GM10248 (cell line): ENCODE data around the gene VPS8.

Source experiments
- CTCF ChIA-PET: fragments of 300-600 bp; sonication (Branson Sonifier 250); formaldehyde crosslinking; extraction: SDS; loops from one replicate; lab custom pipeline; 2021; ENCODE audit warnings: antibody characterized with exemption; lab: Yijun Ruan, JAX
- POLR2A ChIA-PET: fragments of 350-650 bp; sonication (Branson Sonifier 250); formaldehyde crosslinking; extraction: SDS; loops from one replicate; lab custom pipeline; 2020; ENCODE audit warnings: antibody characterized with exemption; lab: Yijun Ruan, JAX
- DNase-seq: peaks from one replicate; pipeline ENCODE4 v3.0.0; 2012; ENCODE audit errors: extremely low spot score
- CTCF ChIP-seq: IDR thresholded peaks from 2 replicates; pipeline ENCODE4 v1.5.1; 2012; ENCODE audit warnings: mild to moderate bottlenecking, low read depth; ENCODE audit errors: extremely low read depth, missing control alignments, control extremely low read depth

The VPS8 gene

GRCh38 chr3:185081521-185081920, 269.6 kb downstream of the VPS8 start:
- ChIA-PET CTCF (no interaction called here), POLR2A (no interaction called here)
- TF ChIP-seq CTCF: no peak
- DNase-seq: no peak

- ChIA-PET POLR2A (no interaction called here), CTCF (no interaction called here)
- no peak for DNase-seq
- no peak for TF ChIP-seq CTCF
Measured at GRCh38 chr3:185082149-185082548, 270.2 kb downstream of the VPS8 start.

GRCh38 chr3:185082829-185083228, 270.9 kb downstream of the VPS8 start:
- TF ChIP-seq CTCF: no peak
- ChIA-PET POLR2A (no interaction called here), CTCF (no interaction called here)
- no peak for DNase-seq

- no peak for TF ChIP-seq CTCF
- ChIA-PET CTCF (interaction anchor here (0.9 to 1.6 kb wide), 2 partner anchors 12 to 224 kb away, joined by 4 read pairs; no protein-coding TSS in a partner anchor), POLR2A (no interaction called here)
- DNase-seq: no peak
Measured at GRCh38 chr3:185084402-185084801, 272.4 kb downstream of the VPS8 start.

- DNase-seq: no peak
- CTCF ChIA-PET: interaction anchor here (0.9 to 1.6 kb wide), 2 partner anchors 11 to 223 kb away, joined by 4 read pairs; no protein-coding TSS in a partner anchor
- POLR2A ChIA-PET: no interaction called here
- TF ChIP-seq CTCF: no peak
Measured at GRCh38 chr3:185084901-185085300, 272.9 kb downstream of the VPS8 start.

- DNase-seq: no peak
- POLR2A ChIA-PET: no interaction called here
- TF ChIP-seq CTCF: no peak
- CTCF ChIA-PET: no interaction called here
Measured at GRCh38 chr3:185087419-185087818, 275.5 kb downstream of the VPS8 start.

GRCh38 chr3:185089343-185089742, 277.4 kb downstream of the VPS8 start:
- CTCF ChIA-PET: no interaction called here
- no peak for DNase-seq
- TF ChIP-seq CTCF: no peak
- POLR2A ChIA-PET: no interaction called here
